Muscle layer of colon (tissue), 2 donors: ENCODE data around the gene ZNF512B.
"Not testable (repeated sequence)": the region's sequence is repeated elsewhere in the genome, so short reads cannot be mapped to it uniquely, and the experiment has no call there.

Source experiments
- H3K27ac ChIP-seq: one replicate; pipeline ENCODE4 v1.7.0; 2013; ENCODE audit warnings: low read depth, mild to moderate bottlenecking, low read length, moderate library complexity
- H3K27me3 ChIP-seq, 2 donors: one replicate each; pipeline ENCODE4 v1.7.0; 2013; ENCODE audit warnings: low read length in 2 of 2, mild to moderate bottlenecking in 2 of 2; ENCODE audit not compliant: insufficient read depth in 2 of 2, control insufficient read depth in 1 of 2
- H3K36me3 ChIP-seq: one replicate; pipeline ENCODE4 v1.7.0; 2013; ENCODE audit warnings: mild to moderate bottlenecking, low read length; ENCODE audit not compliant: insufficient read depth
- H3K4me1 ChIP-seq: one replicate; pipeline ENCODE4 v1.7.0; 2013; ENCODE audit warnings: mild to moderate bottlenecking, low read length; ENCODE audit not compliant: insufficient read depth
- H3K4me3 ChIP-seq, 2 donors: one replicate each; pipeline ENCODE4 v1.7.0; 2013; ENCODE audit warnings: low read length in 2 of 2, low read depth in 1 of 2, mild to moderate bottlenecking in 1 of 2, moderate library complexity in 1 of 2
- H3K9ac ChIP-seq: one replicate; pipeline ENCODE4 v1.7.0; 2013; ENCODE audit warnings: low read length
- H3K9me3 ChIP-seq: one replicate; pipeline ENCODE4 v1.7.0; 2013; ENCODE audit warnings: mild to moderate bottlenecking, low read length
- donor health status: abdominal sarcoma.
- donor health status: Adenocarcinoma of cecum.

Gene ZNF512B

GRCh38 chr20:63960654-63961621 is 8.8 kb downstream of the ZNF512B start:
- not testable (repeated sequence) for H3K27ac ChIP-seq, H3K4me3 ChIP-seq, H3K9ac ChIP-seq, H3K4me1 ChIP-seq, H3K36me3 ChIP-seq, H3K9me3 ChIP-seq, H3K27me3 ChIP-seq

- H3K27ac ChIP-seq = no peak overlapping the region
- H3K4me1 ChIP-seq = peaks cover 16% of the 10 kb centered on the region
- peaks cover 9% of the 10 kb centered on the region for H3K36me3 ChIP-seq
- H3K9ac ChIP-seq = no peak overlapping the region
- H3K9me3 ChIP-seq = no peaks in the 10 kb centered on the region
- H3K4me3 ChIP-seq = no peak overlapping the region
- H3K27me3 ChIP-seq = no peaks in the 10 kb centered on the region
These were observed 10.0 kb downstream of the ZNF512B start for GRCh38 chr20:63959699-63960075.

- H3K4me3 ChIP-seq = no peak overlapping the region
- no peaks in the 10 kb centered on the region for H3K27me3 ChIP-seq
- no peak overlapping the region for H3K27ac ChIP-seq
- H3K36me3 ChIP-seq = peaks cover 9% of the 10 kb centered on the region
- no peaks in the 10 kb centered on the region for H3K9me3 ChIP-seq
- no peak overlapping the region for H3K9ac ChIP-seq
- H3K4me1 ChIP-seq = peaks cover 21% of the 10 kb centered on the region
These were observed 10.6 kb downstream of the ZNF512B start for GRCh38 chr20:63958964-63959698.

- Histone ChIP-seq H3K9ac (no peak overlapping the region), H3K9me3 (no peaks in the 10 kb centered on the region), H3K27me3 (no peaks in the 10 kb centered on the region), H3K36me3 (peaks cover 9% of the 10 kb centered on the region), H3K4me1 (peaks cover 28% of the 10 kb centered on the region), H3K27ac (no peak overlapping the region), H3K4me3 (no peak overlapping the region)
These were observed 11.3 kb downstream of the ZNF512B start for GRCh38 chr20:63958471-63958870.

GRCh38 chr20:63957690-63958441 is 11.9 kb downstream of the ZNF512B start:
- Histone ChIP-seq H3K9me3 (no peaks in the 10 kb centered on the region), H3K4me1 (peaks cover 30% of the 10 kb centered on the region), H3K36me3 (peaks cover 9% of the 10 kb centered on the region), H3K27me3 (no peaks in the 10 kb centered on the region), H3K9ac (no peak overlapping the region), H3K4me3 (peak overlapping the region in 1 of 2 donors; percentile 41), H3K27ac (no peak overlapping the region)

GRCh38 chr20:63957004-63957689 is 12.6 kb downstream of the ZNF512B start:
- H3K4me3 ChIP-seq = peak overlapping the region; percentile 25 to 41
- peak overlapping the region; percentile 76 for H3K27ac ChIP-seq
- no peaks in the 10 kb centered on the region for H3K9me3 ChIP-seq
- H3K36me3 ChIP-seq = peaks cover 9% of the 10 kb centered on the region
- H3K4me1 ChIP-seq = peaks cover 37% of the 10 kb centered on the region
- no peaks in the 10 kb centered on the region for H3K27me3 ChIP-seq
- H3K9ac ChIP-seq = no peak overlapping the region

- H3K4me3 ChIP-seq = peak overlapping the region; percentile 25 to 41
- peak overlapping the region; percentile 76 for H3K27ac ChIP-seq
- H3K27me3 ChIP-seq = no peaks in the 10 kb centered on the region
- H3K4me1 ChIP-seq = peaks cover 43% of the 10 kb centered on the region
- H3K9me3 ChIP-seq = no peaks in the 10 kb centered on the region
- no peak overlapping the region for H3K9ac ChIP-seq
- peaks cover 5% of the 10 kb centered on the region for H3K36me3 ChIP-seq
These were observed 13.1 kb downstream of the ZNF512B start for GRCh38 chr20:63956664-63957003.

- Histone ChIP-seq H3K4me3 (peak within 1 kb of the TSS; percentile 61 to 86), H3K36me3 (no peaks in the 10 kb centered on the region), H3K9me3 (no peaks in the 10 kb centered on the region), H3K27me3 (no peaks in the 10 kb centered on the region), H3K4me1 (peaks cover 48% of the 10 kb centered on the region), H3K9ac (peak within 1 kb of the TSS; percentile 53), H3K27ac (peak within 1 kb of the TSS; percentile 93)
These were observed 13.7 kb downstream of the ZNF512B start, which contains the start of gene UCKL1 for GRCh38 chr20:63955827-63956663. UCKL1 (minus strand) TSS chr20:63956416; CDS start chr20:63956372, 44 bp downstream.

- Histone ChIP-seq H3K9ac (peak overlapping the region; percentile 53), H3K9me3 (no peaks in the 10 kb centered on the region), H3K27ac (peak overlapping the region; percentile 93), H3K4me1 (peaks cover 55% of the 10 kb centered on the region), H3K27me3 (no peaks in the 10 kb centered on the region), H3K36me3 (no peaks in the 10 kb centered on the region), H3K4me3 (peak overlapping the region; percentile 61 to 86)
These were observed 14.4 kb downstream of the ZNF512B start for GRCh38 chr20:63955281-63955826.
